GM12874 (cell line): ENCODE data around the gene THY1.

ENCODE experiments used
- TF ChIP-seq, protein P1 (sequence below): IDR thresholded peaks from 2 replicates; pipeline ENCODE4 v1.5.1; 2011; ENCODE audit warnings: low read depth, mild to moderate bottlenecking, control low read depth, low read length, moderate library complexity; ENCODE audit not compliant: insufficient read depth

The THY1 gene

DNA sequence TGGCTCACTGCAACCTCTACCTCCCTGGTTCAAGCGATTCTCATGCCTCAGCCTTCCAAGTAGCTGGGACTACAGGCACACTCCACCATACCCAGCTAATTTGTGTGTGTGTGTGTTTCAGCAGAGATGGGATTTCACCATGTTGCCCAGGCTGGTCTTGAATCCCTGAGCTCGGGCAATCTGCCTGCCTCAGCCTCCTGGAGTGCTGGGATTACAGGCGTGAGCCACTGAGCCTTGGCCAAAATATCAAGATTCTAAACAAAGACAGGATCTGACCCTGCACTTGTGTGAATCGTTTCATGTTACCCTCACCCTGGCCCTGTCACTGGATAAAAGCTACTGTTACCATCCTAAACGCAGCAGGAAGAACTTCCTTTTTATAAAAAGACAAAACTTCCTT lies 15.6 kb upstream of the THY1 start:
- TF ChIP-seq, protein P1, sequence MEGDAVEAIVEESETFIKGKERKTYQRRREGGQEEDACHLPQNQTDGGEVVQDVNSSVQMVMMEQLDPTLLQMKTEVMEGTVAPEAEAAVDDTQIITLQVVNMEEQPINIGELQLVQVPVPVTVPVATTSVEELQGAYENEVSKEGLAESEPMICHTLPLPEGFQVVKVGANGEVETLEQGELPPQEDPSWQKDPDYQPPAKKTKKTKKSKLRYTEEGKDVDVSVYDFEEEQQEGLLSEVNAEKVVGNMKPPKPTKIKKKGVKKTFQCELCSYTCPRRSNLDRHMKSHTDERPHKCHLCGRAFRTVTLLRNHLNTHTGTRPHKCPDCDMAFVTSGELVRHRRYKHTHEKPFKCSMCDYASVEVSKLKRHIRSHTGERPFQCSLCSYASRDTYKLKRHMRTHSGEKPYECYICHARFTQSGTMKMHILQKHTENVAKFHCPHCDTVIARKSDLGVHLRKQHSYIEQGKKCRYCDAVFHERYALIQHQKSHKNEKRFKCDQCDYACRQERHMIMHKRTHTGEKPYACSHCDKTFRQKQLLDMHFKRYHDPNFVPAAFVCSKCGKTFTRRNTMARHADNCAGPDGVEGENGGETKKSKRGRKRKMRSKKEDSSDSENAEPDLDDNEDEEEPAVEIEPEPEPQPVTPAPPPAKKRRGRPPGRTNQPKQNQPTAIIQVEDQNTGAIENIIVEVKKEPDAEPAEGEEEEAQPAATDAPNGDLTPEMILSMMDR, result no peak

DNA sequence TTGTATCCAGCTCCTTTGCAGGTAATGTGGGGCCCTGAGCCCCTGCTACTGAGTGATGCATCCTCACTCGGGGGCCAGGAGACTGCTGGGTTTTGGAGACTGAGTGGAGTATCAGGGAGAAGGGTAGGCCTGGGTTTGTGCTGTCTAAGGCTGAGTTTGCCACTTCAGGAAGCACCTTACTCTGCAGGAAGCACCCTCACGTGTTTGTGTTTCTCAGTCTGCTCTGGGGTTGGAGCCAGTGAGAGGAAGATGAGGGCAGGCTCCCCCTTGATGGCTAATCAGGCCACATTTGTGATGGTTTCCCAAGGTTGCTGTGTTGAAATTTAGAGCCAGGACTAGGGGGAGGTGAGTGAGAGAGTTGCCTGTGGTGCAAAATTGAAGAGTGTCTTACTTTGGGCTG lies 13.7 kb upstream of the THY1 start:
- TF ChIP-seq, protein P1, result no peak

DNA sequence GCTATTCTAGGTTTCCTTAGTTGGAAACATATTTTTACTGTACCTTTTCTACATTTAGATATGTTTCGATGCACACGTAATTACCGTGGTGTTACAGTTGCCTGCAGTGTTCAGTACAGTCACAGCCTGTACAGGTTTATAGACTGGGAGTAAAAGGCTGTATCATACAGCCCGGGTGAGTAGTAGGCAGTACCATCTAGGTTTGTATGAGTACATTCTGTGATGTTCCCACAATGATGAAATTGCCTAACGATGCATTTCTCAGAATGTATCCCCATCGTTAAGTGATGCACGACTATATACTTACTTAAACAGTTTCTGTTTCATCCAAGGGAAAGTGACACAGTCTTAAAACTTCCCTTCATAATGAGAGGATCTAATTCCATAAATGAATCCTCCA lies 13.1 kb upstream of the THY1 start:
- TF ChIP-seq, protein P1, result no peak

DNA sequence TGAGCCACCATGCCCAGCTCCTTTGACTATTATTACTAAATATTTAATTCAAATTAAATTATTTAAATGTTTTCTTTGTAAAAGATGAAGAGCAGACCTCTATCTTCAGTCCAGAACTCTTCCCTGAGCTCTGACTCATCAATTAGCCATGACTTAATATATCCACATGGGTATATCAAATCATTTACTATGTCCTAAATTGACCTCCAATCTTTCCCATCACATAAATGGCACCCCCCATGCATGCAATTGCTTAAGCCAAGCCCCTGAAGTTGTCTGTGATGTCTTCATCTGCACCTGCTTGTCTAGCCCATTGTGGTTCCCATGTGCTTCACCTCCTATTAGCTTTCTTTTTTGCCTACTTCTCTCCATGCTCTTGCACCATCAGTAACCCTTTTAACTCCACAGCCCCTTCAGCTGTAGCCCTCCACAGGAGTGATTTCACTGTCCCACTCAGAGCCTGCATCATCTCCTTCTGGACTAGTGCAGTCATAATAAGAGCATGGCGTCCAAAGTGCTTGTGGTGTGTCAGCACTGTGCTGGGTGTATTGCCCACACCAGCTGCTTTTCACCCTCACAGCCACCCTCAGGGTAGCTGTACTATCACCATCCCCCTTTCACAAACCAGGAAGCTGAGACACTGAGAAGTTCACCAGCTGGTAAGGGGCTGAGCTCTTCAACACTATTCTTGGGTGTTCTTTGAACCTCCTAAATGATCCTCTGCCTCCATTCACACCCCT lies 11.8 kb upstream of the THY1 start:
- TF ChIP-seq, protein P1, result no peak

DNA sequence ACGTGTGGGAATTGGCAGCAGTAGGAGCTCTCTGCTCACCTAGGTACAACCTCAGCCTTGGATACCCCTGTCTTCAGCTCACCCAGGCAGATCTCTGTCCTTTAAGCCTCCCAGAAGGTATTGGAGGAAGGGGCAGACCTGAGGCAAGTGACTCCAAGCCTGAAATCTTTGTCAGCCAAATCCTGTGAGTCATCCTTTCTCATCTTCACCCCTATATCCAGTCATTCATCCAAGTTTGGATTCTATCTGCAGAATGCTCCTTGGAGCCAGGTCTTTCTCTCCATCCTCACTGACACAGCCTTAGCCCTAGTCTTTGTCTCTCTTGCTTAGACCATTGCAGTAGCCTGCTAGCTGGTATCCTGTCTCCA lies 10.4 kb upstream of the THY1 start:
- TF ChIP-seq, protein P1, result no peak

DNA sequence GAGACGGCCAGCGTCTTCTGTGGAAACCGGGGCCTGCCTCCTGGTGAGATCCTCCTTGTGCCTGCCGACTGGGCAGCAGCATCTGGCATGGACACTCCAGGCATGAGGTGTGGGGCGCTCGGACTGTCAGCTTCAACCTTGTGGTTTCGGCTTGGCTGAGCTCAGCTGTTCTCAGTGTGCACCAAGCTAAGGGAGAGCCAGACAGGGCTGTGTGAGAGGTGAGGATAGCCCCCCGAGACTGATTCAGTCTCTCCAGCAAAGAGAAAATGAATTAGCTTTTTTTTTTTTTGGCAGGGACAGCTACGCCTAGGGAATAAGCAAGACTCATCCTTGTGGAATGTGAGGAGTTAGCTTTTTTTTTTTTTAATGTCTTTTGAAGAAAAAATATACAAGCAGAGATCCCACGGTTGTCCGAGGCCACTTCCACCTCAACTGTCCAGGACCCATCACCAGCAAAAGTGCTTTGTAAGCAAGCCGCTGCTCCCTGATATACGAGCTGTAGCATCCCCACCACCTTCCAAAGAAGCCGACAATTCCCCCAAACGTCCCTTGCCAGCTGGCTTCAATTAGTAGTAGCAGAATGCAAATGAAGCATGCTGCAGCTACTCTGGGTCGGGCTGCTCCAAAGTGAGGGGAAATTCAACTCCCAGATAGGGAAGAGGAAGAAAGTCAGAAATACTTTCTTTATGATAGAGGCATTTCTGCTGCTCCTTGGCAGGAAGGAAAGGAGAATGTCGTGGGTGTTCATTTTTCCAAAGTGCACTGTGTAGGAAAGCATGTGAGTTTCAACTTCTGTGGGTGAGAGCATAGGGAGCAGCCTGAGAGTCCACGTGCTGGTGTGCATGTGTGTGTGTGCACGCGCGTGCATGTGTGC lies 9.7 kb upstream of the THY1 start:
- TF ChIP-seq, protein P1, result no peak

DNA sequence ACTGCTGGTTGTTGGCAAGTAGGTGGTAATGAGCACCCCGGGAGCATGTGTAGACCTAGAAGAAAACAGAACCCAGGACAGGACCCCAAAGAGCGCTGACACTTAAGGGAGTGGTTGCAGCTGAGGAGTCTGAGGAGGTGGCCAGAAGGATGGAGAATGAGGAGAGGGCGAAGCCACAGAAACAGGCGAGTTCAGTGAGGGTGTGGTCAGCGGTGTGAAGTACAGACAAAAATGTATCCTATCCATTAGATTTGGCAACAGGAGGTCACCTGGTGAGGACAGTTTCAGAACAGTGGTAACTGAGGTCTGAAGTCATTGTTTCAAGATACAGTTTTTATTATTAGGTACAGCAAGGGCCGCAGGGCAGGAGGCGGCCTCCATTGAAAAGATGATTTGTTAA lies 8.6 kb upstream of the THY1 start:
- TF ChIP-seq, protein P1, result no peak
